HPDE6-E6E7 (cell line): ENCODE results near the gene PHACTR2.
"Not testable (repeated sequence)": the region's sequence is repeated elsewhere in the genome, so short reads cannot be mapped to it uniquely, and the experiment has no call there.

Experiments used
- DNase-seq: peaks from one replicate; pipeline ENCODE4 v3.0.0; 2011; ENCODE audit warnings: missing footprints; ENCODE audit errors: extremely low spot score

Gene PHACTR2

GRCh38 chr6:143765422-143766184, 87.8 kb downstream of the PHACTR2 start:
- no peak for DNase-seq

GRCh38 chr6:143766185-143766553, 88.4 kb downstream of the PHACTR2 start:
- DNase-seq = no peak

DNA sequence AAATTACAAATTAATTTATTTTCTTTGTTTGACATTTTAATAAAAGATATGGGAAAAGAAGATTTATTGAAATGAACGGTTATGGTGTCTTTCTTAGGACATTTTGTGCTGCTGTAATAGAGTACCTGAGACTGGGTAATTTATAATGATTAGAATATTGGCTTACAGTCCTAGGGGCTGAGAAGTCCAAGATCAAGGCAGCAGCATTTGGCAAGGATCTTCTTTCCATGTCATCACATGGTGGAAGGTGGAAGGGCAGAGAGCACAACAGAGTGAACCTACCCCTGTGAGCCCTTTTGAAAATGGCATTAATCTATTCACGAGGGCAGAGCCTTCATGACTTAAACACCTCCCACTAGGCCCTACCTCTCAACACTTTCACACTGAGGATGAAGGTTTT, 89.7 kb downstream of the PHACTR2 start:
- no peak for DNase-seq

DNA sequence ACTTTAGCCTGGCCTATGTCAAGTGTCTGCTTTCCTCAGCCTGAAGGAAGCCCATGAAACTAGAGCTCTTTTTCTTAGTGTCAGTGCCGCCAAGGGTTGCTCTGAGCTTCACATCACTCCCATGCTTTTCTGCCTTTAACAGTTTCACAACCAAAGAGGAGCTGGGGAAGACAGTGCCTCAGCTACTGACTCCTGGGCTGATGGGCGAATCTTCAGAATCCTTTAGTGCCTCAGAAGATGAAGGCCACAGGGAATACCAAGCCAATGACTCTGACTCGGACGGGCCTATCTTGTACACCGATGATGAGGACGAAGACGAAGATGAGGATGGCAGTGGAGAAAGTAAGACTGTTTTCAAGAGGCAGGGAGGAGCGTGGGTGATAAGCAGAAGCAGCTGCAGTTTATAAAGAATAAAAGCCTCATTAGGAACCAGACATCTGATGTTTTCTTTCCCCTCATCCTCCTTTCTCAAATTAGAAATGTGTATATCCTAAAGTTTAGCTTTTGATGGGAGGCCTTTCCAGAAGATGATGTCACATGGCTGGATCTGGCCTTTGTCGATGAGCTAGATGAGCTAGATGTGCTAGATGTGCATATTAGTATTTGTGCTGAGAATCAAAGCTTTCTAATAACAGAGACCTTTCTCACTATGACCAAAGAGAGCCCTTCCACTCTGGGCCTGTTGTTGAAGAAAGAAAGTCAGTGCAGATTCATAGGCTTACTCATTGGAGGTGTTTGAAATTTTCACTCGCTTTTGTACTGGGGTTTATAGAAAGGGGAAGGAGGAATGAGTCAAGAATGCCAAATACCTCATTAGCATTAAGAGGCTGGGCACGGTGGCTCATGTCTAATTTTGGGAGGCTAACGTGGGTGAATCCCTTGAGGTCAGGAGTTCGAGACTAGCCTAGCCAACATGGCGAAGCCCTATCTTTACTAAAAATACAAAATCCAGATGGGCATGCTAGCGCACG, 94.6 kb downstream of the PHACTR2 start:
- no peak for DNase-seq

GRCh38 chr6:143773506-143774150, 95.9 kb downstream of the PHACTR2 start:
- DNase-seq = no peak

GRCh38 chr6:143774347-143774746, 96.6 kb downstream of the PHACTR2 start:
- no peak for DNase-seq

DNA sequence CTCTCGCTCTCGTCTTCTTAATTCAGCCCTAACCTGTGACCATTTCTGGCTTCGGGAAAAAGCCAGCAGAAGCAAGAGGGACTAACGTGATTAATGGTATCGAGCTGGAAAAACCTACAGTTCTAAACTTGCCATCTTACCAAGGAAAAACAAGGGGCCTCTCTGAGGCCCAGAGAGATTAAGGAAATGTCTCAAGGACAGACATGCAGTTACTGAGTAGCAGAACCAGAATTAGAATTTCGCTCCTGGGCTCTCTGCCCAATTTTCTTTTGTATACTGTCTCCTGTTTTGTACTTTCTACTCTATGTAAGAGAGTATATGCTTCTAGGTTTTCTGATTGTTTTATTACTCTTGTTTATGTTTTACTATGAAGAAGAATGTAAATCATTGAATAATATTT, 97.6 kb downstream of the PHACTR2 start:
- no peak for DNase-seq

GRCh38 chr6:143778926-143779325, 101.2 kb downstream of the PHACTR2 start:
- DNase-seq = no peak

DNA sequence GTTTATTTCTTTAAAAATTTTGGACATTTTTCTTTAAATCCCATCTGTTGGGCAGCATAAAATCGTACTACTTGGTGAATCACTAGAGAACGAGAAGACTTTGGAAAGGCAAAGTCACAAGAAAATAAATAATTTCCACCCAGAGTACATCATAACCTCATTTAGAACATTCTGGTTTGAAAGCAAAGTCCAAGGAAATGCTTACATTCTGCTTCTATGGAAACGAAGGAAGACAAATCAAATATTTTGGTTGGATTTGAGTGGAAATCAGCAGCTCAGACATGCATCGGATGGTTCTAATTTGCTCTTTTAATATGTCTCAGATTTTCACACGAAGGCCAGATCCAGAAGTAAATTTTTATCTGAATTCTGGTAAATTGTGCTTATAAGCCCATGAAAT, 104.7 kb downstream of the PHACTR2 start:
- no peak for DNase-seq

DNA sequence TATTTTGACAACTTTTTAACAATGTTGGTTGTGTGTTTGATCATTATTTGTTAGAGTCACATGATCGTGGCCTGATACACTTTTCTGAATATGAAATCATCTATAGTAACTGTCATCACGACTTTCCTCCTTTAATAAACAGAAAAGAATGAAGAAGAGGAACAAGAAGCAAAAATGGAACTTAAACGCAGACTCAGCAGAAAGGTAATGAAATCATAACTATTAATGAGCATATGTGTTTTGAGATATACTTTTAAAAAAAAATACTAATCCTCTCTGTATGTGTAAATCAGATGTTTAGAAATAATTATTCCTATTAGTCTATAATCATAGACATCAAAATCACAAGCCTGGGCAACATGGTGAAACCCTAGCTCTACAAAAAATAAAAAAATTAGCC, 105.3 kb downstream of the PHACTR2 start:
- DNase-seq = no peak

GRCh38 chr6:143784316-143784715, 106.6 kb downstream of the PHACTR2 start:
- no peak for DNase-seq

DNA sequence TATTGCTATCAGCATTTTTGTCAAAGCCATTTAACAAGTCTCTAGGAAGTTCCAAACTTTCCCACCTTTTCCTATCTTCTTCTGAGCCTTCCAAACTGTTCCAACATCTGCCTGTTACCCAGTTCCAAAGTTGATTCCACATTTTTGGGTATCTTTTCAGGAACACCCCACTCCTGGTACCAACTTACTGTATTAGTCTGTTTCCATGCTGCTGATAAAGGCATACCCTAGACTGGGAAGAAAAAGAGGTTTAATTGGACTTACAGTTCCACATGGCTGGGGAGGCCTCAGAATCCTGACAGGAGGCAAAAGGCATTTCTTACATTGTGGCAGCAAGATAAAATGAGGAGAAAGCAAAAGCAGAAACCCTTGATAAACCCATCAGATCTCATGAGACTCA, 108.6 kb downstream of the PHACTR2 start:
- not testable (repeated sequence) for DNase-seq

DNA sequence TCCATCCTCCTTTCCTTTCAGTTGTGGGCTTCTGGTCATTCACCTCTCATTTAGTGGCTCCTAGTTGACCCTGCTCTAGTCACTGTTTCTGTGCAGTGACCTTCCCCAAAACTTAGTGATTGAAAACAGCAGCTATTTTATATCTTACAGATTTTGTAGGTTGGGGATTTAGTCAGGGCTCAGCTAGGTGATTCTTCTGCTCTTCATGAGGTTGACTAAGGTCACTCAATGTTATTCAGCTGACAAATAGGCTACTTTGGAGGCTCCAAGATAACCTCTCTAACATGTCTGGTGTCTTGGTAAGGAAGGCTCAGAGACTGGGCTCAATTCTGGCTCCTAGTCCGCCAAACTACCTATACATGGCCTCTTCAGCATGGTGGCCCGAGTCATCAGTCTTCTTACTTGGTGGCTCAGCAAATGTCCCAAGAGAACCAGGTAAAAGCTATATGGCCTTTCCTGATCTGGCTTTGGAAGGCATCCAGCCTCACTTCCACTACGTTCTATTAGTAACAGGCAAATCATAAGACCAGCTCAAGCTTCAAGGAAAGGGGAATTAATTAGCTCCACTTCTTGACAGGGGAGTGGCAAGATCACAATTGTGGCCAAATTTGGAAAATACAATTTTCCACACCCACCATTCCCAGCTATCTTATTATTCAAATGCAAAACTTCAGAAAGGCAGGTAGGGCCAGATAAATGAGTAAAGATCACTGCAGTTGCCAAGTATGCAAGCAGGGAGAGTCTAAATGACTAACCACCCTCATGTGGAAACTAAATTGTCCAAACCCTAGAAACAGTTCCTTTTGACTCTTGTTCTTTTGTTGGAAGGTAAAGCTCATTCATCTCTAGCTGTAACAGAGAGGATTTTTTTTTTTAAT, 114.9 kb downstream of the PHACTR2 start:
- no peak for DNase-seq

DNA sequence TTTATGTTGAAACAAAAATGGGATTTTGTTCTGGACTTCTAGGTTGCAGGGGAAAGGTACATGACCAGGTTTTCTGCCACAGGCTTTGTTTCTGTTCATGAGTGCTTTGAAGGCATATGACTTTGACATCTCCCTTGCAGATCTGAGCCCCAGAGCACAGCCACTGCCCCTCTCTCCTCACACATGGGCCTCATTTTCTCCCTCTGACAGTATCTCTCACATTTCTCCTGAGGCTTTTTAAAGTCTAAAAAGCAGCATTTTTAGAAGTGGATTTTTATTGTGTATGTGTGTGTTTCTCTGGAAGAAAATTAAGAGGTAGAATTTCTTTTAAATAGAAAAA, 115.5 kb downstream of the PHACTR2 start:
- DNase-seq = no peak

DNA sequence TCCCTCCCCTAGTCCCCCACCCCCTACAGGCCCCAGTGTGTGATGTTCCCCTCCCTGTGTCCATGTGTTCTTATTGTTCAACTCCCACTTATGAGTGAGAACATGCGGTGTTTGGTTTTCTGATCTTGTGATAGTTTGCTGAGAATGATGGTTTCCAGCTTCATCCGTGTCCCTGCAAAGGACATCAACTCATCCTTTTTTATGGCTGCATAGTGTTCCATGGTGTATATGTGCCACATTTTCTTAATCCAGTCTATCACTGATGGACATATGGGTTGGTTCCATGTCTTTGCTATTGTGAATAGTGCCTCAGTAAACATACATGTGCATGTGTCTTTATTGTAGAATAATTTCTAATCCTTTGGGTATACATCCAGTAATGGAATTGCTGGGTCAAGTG, 118.8 kb downstream of the PHACTR2 start:
- not testable (repeated sequence) for DNase-seq

DNA sequence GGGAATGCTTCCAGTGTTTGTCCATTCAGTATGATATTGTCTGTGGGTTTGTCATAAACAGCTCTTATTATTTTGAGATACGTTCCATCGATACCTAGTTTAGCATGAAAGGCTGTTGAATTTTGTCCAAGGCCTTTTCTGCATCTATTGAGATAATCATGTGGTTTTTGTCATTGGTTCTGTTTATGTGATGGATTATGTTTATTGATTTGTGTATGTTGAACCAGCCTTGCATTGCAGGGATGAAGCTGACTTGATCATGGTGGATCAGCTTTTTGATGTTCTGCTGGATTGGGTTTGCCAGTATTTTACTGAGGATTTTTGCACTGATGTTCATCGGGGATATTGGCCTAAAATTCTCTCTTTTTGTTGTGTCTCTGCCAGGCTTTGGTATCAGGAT, 120.7 kb downstream of the PHACTR2 start:
- DNase-seq = not testable (repeated sequence)

GRCh38 chr6:143802833-143803565, 125.2 kb downstream of the PHACTR2 start:
- DNase-seq = no peak

GRCh38 chr6:143803769-143804568, 126.2 kb downstream of the PHACTR2 start:
- DNase-seq = no peak

DNA sequence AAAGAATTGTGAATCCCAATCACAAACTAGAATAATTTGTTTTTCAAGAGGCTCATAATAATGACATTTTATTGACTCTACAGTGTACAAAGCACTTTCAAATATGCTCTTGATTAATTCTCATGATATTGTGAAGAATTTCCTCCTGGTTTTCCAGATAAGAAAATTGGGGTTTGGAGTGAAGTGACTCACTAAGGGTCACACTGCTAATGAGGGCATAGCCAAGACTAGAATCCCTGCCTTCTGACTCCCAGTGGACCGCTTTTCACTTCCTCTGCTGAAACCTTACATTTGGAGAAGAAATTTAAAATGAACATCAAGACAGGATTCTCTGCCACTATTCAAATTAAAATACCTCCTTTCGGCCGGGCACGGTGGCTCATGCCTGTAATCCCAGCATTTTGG, 127.1 kb downstream of the PHACTR2 start:
- no peak for DNase-seq
